Bronchial epithelial cell (primary cell): Measurements from ENCODE around the gene CDKL1. TPM values are rescaled to one million over a fixed set of nuclear protein-coding genes. Genes with fewer than 3 reads are reported as not detected.
A peak's percentile ranks its signal among the peaks of the same experiment; 100 is the strongest.

Source experiments
- DNase-seq: peaks from one replicate; pipeline ENCODE4 v3.0.0-alpha.2; 2010; ENCODE audit warnings: low read depth
- FAIRE-seq: peaks from 2 replicates; lab custom pipeline; 2011; peaks lifted over from hg19 to GRCh38; lab: Jason Lieb, UNC
- H3K27me3 ChIP-seq: 2 replicates; pipeline ENCODE4 v1.5.1; 2011; ENCODE audit warnings: low read length; ENCODE audit not compliant: control insufficient read depth, insufficient read depth
- H3K36me3 ChIP-seq: 2 replicates; pipeline ENCODE4 v1.5.1; 2011; ENCODE audit warnings: low read length; ENCODE audit not compliant: control insufficient read depth, insufficient read depth
- H3K4me3 ChIP-seq: 2 replicates; pipeline ENCODE4 v1.5.1; 2011; ENCODE audit warnings: mild to moderate bottlenecking, low read depth, low read length, control low read depth
- total RNA-seq: library from RNA; depleted of rRNA; stranded (reverse); fragments of >200 nt; gene quantifications from 2 replicates; pipeline ENCODE4 v1.2.1, GENCODE V29; 2014
- TF ChIP-seq, protein P1 (sequence below): IDR thresholded peaks from 2 replicates; pipeline ENCODE4 v1.5.1; 2011; ENCODE audit warnings: mild to moderate bottlenecking, moderate library complexity, low read length, control low read depth, inconsistent platforms; ENCODE audit not compliant: insufficient read depth, severe bottlenecking

Gene CDKL1
- total RNA-seq, 1 donor from 2014 or later, result 4.5 TPM

- FAIRE-seq (no peak), DNase-seq (peak; percentile 29)
- Histone ChIP-seq H3K27me3 (no peaks in the 10 kb centered on the region), H3K36me3 (no peaks in the 10 kb centered on the region), H3K4me3 (no peak overlapping the region)
- TF ChIP-seq, protein P1, sequence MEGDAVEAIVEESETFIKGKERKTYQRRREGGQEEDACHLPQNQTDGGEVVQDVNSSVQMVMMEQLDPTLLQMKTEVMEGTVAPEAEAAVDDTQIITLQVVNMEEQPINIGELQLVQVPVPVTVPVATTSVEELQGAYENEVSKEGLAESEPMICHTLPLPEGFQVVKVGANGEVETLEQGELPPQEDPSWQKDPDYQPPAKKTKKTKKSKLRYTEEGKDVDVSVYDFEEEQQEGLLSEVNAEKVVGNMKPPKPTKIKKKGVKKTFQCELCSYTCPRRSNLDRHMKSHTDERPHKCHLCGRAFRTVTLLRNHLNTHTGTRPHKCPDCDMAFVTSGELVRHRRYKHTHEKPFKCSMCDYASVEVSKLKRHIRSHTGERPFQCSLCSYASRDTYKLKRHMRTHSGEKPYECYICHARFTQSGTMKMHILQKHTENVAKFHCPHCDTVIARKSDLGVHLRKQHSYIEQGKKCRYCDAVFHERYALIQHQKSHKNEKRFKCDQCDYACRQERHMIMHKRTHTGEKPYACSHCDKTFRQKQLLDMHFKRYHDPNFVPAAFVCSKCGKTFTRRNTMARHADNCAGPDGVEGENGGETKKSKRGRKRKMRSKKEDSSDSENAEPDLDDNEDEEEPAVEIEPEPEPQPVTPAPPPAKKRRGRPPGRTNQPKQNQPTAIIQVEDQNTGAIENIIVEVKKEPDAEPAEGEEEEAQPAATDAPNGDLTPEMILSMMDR, result no peak
These were observed 6.3 kb upstream of the CDKL1 start for GRCh38 chr14:50402965-50403364.

- Histone ChIP-seq H3K27me3 (no peaks in the 10 kb centered on the region), H3K4me3 (no peak overlapping the region), H3K36me3 (no peaks in the 10 kb centered on the region)
- TF ChIP-seq, protein P1, result no peak
- DNase-seq (no peak), FAIRE-seq (no peak)
These were observed 3.8 kb upstream of the CDKL1 start for GRCh38 chr14:50400461-50400860.

- DNase-seq (peak; percentile 12), FAIRE-seq (no peak)
- TF ChIP-seq, protein P1, result no peak
- H3K4me3 ChIP-seq, result no peak overlapping the region
- H3K36me3 ChIP-seq, result no peaks in the 10 kb centered on the region
- no peaks in the 10 kb centered on the region for H3K27me3 ChIP-seq
These were observed 2.8 kb upstream of the CDKL1 start for GRCh38 chr14:50399251-50400032.

- TF ChIP-seq, protein P1, result no peak
- DNase-seq (no peak), FAIRE-seq (no peak)
- Histone ChIP-seq H3K27me3 (no peaks in the 10 kb centered on the region), H3K36me3 (no peaks in the 10 kb centered on the region), H3K4me3 (no peak overlapping the region)
These were observed 1.5 kb upstream of the CDKL1 start for GRCh38 chr14:50398189-50398580.

DNA sequence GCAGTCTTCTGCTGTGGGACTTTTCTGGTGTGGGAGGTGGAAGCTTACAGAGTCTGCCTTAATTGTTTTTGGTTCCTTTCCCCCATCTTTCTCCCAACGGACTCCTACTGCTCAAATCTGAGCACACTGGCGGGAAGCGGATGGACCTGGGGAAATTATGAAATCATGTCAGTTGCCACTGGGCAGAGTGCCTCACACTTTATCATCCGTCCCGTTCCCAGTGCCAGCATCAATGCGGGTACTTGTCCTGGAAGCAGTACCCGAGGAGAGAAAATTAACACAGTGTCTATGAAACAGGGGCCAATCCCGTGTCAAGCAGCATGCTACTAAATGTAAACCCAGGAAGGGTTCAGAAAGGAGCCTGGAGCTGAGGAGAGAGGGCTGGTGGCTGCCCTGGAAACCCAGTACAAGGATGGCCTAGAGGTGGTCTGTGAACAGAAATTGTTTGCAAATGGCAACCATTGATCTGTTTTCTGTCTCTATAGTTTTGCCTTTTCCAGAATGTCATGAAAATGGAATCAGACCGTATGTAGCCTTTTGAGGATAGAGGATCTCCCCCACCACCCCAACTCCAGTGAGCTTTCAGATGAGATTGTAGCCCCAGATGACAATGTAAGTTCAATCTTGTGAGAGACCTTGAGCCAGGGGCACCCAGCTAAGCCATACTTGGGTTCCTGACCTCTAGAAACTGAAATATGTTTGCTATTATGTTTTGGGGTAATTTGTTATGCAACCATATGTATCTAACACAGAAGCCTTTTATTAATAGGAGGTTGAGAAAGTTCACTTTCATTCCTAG is 908 bp upstream of the CDKL1 start:
- Histone ChIP-seq H3K4me3 (peak overlapping the region; percentile 64), H3K27me3 (no peaks in the 10 kb centered on the region), H3K36me3 (no peaks in the 10 kb centered on the region)
- DNase-seq (peak; percentile 38), FAIRE-seq (no peak)
- TF ChIP-seq, protein P1, result no peak
